ENCODE data around the gene SLC35F2.

GRCh38 chr11:107857550-107858216 lies 904 bp downstream of the SLC35F2 start:
- TF ChIP-seq CTCF (IDR thresholded peaks at IDR 0.05; ENCODE audit: control extremely low read depth in 1 of 3, insufficient read depth in 1 of 3, low read depth in 1 of 3, low read length in 3 of 3) (no peak), ATF2 (IDR thresholded peaks at IDR 0.05; ENCODE audit: low read length) (no peak), TBP (IDR thresholded peaks at IDR 0.05; ENCODE audit: low read depth, low read length) (no peak), TAF1 (IDR thresholded peaks at IDR 0.05; ENCODE audit: low read depth, low read length) (no peak), BCL11A (IDR thresholded peaks at IDR 0.05; ENCODE audit: low read depth in 2 of 2, low read length in 2 of 2) (no peak)

Measured in H1 (cell line).